Measurements from ENCODE around the gene ITPR1.

- TF ChIP-seq CTCF (conservative IDR thresholded peaks at IDR 0.05; ENCODE audit: low read length) (no peak), EZH2phosphoT487 (IDR thresholded peaks at IDR 0.05; ENCODE audit: borderline replicate concordance, low read depth, low read length) (no peak)
Measured at GRCh38 chr3:4726549-4726948, 233.4 kb downstream of the ITPR1 start.
